SHP77 treated with DMSO at 0.1 percent for 48 hours (cell line): ENCODE measurements around the gene DDA1.

ENCODE experiments used
- DNase-seq: peaks from one replicate; lab custom pipeline; 2025; lab: John Stamatoyannopoulos, UW

DDA1 gene

DNA sequence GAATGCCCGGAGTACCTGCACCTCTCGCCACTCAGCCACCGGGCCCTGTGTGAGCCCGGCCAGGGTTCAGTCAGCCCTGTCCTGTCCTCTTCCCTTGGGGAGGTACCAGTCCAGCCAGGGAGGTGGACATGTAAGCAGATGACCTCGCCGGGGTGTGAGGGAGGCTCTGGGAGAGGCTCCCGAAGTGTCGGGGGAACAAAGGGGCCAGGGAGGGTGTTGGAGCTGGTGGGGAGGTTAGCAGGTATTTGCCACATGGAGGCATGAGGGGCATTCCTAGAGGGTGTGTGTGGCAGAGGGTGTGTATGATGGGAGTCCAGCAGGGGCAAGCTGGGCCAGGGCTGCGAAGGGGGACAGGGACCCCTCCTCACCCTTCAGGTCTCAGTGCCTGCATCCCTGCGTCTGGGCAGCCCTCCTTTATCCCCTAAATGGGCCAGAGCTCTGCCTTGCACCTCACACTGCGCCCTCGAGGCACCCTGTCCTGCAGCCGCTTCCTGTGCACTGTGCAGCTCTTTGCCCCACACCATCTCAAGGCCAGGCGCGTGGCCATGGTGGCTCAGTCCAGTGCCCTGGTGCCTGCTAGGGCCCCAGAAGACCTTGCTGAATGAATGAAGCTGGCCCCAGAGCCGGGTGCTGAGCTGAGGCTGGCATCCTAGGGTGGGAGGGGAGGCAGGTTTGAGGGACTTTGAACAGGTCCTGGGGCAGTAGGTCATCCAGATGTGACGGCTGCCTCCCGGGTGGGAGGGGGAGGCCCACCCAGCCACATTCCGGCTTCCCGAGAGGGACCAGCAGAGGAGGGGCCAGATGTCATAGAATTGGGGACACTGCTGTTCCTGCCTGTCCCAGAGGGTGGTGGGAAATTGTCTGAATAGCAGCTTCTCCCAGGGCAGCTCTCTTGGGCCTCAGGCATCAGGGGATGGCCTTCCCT, 3.1 kb downstream of the DDA1 start:
- DNase-seq = no peak

DNA sequence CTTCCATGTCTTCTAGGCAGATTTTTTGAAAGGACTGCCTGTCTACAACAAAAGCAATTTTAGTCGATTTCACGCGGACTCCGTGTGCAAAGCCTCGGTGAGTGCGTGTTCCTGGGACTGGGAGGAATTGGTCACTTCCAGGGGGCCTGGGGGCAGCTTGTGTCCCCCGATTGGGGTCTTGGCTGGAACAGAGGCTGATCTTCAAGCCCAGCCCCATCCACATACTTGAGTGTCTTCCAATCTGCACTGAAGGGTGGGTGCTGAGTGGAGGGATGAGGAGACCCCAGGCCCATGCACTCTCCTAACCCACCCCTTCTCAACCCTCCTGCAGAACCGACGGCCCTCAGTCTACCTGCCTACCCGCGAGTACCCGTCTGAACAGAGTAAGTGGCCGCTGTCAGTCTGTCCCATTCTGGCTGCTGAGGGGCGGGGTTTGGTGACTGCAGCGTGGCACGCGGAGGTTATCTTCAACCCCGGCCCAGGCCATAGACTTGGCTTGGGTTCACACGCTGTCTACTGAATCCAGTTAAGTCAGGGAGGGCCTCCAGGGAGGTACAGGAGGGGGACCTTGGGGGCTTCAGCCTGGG, 4.7 kb downstream of the DDA1 start:
- no peak for DNase-seq

DNA sequence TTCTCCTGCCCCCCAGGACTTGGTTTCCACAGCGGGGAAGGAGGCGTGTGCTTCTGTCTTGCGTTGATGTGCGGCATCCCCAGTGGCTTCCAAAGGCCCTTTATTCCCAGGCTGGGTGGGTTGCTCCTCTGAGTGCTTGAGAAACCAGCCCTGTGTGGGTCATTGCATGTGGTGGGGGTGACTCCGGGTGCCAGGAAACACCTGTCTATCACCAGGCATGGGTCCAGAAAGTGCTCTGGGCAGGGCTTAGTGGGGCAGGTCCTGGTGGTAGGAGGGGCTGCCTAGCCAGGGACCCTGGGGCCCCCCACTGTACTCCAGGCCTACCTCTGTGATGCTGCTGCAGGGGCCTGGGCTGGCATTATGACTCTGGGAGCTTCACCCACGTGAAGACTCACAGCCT, 9.6 kb downstream of the DDA1 start:
- DNase-seq = no peak

DNA sequence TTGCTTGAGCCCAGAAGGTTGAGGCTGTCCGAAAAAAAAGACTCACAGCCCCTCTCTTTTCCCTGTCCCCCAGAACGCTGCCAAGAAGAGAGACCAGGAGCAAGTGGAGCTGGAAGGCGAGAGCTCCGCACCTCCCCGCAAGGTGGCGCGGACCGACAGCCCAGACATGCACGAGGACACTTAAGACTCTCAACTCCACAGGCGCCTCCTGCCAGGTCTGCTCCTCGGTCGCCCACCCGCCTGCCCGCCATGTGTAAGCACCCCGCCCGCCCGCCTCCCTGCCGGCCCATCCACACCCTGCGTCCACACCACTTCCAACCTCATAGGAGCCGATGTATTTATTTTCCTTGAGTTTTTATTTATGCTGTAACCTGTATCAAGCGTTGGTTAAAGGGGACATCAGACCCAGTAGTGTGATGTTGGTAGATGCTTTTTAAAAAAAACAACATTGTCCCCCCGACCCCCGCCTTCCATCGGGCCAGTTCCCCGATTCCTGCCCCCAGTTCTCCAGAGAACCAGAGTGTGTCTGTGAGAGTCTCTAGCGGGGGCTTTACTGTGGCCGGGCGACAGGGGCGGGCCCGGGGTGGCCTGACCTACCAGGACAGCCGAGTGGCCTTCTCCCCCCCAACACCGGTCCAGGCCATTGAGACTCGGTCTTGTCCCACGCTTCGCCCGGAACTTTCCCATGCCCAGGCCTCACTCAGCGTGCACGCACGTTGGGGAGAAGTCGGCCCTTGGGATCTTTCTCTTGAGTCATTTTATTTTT, 10.3 kb downstream of the DDA1 start:
- DNase-seq = no peak

DNA sequence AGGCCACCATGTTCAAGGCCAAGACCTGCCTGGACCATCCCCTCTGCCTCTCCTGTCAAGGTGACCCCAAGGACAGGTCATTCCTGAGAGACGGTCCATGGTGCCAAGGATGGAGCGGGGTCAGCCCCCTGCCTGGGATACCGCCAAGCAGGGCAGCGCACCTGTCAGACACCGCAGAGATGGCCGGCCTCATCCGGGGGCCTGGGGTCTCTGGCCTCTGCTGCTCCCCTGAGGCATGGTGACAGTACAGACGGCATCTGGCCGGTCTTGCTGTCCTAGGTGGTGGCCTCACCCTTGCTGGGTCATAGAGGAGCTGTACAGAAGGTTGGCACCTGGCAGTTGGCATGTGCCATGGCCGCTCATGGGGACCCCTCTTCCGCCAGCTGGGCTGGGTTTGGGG, 11.1 kb downstream of the DDA1 start:
- DNase-seq = no peak

DNA sequence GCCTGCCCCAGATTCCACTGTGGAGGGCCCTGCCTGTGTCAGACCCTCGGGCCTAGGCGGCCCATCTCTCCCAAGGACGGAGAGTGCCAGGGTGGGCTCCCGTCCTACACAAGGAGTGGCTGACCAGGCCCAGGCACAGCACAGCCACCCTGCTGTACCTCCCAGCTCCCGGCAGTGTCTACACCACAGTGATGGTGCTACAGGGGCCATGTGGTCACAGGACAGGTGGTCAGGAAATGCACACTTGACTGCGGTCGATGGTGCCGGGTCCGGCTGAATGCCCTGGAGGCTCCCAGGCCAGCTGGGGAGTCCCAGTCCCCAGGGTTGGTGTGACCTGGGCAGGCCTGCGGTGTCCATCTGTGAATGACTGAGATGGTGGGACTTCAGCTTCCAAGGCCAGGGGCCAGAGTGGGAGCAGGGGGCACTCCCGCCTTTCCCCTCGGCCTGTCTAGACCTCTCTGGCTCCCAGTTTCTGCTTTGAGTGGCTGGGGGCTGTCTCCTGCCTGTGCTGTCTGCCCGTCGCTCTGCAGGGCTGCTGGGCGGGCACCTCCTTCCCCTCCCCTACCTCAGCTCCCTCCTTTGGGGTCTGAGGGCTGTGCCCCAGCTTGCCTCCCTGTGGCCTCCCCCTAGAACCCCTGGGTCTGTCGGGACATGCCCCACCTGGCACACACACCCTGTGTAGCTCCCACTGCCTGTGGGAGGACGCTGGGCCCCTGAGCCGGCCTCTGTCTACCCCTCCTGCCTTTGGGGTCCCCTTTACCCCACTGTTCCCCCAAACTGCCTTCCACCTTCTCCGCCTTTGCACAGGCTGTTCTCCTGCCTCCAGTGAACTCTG, 12.5 kb downstream of the DDA1 start:
- no peak for DNase-seq

DNA sequence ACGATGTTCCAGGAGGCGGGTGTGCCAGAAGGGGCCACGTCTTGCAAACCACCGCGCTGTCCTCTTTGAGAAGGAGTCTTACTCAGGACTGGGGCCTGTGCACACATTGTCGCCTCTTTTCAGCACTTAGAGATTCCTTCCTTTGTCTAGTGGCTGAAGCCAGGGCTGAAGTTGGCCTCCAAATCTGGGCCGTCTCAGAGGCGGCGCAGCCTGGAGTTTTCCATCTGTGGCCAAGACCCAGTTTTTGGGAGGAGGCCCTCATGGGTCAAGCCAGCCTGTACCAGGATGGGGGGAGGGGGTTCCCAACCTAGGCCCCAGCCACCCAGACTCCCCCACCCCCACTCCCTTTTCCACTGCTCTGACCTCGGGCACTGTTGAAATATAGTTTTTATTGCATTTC, 13.5 kb downstream of the DDA1 start:
- DNase-seq = no peak

DNA sequence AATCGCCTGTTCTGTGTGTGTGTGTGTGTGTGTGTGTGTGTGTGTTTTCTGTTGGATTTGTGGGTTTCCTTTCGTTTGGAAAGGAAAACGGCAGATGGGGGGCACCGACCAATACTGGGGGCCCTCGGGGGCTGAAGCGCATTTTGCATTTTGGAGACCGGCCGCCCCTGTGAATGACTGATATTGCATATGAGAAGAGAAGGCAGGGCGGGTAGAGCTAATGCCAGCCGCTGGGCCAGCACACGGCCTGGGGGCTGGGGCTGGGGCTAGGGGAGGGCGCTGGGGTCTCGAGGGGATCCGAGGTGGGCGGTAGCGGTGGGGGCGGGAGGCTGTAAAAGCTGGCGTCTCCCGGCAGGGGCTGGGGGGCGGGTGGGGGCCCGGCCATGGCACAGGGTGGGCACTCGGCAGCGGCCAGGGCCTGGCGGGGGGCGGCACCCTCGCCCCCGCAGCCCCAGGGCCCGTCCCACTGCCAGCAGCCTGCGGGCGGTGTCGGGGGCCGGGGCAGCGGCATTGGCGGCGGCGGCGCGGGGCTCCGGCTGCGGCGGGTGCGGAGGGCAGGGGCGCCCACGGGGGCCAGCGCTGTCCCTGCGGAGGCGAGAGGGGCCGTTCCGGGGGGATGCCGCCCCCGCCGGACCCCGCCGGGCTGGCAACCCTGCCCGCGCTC, 14.1 kb downstream of the DDA1 start:
- DNase-seq = no peak

DNA sequence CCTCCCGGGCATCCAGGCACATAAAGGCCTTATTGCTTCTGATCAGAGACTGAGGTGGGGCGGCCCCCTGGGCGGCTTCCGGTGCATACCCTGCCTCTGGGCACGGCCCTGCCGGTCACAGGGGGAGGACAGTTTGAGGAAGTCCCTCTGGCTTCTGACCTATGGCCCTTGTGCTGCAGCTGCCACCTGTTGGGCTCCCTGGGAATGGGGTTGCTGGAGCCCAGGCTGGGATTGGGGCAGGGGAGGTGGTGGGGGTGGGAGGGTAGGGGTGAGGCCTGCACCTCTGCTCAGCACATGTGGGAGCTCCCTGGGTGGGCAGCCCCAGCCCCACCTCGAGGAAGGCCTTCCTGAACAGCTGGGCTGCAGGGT, 14.6 kb downstream of the DDA1 start:
- no peak for DNase-seq

DNA sequence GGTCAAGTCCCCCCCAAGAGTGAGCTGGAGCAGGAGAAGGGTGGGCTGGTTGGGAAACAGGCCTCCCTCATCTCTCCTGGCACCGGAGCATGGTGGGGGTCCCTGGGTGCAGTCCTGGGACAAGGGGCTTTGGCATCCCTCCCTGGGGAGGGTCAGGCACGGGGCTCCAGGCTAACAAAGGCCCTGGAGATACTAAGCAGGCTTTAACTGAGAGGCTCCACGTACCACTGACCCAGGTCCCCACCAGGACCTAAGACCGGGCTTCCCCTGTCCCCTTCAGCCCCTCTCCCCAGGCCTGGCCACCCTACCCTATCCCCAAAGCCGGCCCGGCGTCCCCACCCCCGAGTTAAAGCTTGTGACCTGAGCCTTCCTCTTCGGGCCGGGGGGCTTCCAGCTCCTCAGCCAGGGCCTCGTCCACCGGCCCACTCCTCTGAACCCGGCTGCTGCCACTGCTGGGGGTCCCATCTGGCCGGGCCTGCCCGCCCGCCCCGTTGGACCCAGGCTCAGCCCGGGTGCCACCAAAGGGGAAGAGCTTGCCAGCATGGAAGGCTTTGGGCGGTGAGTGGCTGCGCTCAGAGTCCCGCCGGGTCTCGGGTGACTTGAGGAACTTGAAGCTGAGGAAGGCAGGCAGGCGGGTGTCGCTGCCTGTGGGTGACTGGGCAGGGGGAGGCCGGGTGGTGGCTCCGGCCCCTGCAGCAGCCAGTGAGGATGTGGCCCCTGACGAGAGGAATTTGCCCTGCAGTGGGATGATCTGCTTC, 15.2 kb downstream of the DDA1 start:
- no peak for DNase-seq

DNA sequence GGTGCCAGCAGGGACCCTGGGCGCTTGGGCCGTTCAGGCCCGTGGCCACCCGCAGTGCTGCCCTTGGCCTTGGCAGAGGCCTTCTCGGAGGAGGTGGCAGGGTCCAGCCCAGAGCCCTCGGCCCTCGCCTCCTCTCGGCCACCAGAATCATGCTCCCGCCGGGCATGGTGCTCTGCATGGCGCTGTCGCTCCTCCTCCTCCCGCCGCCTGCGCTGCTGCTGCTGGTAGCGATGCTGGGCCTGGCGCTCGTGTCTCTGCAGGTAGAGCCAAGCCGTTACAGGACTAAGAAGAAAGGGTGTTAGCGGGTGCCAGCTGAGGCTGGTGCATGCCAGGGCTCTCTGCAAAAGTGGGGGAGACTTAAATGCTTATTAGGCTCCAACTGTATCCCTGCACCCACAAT, 15.8 kb downstream of the DDA1 start:
- no peak for DNase-seq

DNA sequence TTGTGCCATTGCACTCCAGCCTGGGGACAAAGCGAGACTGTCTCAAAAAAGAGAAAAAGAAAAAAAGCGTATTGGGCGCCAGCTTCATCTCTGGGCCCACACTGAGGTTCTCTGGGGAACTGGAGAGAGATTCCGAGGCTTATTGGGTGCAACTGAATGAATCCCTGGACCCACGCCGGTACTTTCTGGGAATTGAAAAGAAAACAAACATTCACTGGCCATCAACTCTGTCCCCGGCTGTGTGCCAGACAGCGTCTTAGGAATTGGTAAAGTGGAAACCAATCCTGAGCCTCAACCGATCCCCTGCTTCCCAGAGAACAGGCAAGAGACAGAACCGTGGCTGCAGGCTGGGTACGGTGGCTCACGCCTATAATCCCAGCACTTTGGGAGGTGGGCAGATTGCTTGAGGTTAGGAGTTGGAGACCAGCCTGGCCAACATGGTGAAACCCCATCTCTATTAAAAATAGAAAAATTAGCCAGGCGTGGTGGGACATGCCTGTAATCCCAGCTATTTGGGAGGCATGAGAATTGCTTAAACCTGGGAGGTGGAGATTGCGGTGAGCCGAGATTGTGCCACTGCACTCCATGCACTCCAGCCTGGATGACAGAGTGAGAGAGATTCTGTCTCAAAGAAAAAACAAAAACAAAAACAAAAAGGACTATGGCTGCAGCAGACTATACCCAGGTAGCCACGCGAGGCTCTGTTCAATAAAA, 16.7 kb downstream of the DDA1 start:
- no peak for DNase-seq

DNA sequence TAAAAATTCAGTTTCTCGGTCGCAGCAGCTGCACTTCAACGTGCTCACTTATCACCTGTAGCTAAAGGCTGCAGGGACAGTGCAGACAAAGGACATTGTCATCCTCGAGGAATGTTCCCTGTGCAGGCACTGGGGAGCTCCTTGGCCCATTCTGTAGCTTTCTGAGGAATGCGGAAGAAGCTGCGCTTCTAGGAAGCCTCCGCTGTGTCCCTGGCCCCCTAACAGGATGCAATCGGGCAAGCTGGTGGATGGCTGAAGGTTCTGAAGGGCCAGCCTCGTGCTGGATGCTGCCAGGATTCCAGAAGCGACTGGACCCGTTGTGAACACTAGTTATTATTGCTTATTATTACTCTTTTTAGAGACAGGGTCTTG, 17.2 kb downstream of the DDA1 start:
- DNase-seq = no peak

DNA sequence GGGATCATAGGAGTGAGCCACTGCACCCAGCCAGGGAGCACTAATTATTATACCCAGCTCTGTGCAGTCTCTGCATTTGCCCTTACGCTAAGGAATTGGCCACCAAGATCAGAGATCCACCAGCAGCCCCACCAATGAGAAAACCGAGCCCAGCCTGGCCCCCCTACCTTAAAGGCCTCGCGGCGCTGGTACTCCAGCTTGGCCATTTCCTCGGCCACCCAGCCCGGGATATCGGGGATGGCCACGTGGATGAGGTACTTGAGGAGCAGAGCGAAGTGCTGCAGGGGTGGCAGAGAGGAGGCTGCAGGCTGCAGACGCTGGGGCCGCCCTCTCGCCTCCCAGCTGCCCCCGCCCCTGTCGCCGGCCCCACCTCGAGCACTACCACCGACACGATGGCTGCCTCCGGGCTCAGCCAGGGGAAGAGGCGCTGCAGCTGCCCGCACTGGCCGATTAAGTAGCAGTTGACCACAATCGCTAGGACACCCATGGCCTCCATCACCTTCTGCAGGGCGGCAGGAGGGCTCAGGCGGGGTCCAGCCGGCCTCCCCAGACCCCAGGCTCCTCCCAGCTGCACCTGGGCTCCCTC, 17.8 kb downstream of the DDA1 start:
- DNase-seq = no peak

DNA sequence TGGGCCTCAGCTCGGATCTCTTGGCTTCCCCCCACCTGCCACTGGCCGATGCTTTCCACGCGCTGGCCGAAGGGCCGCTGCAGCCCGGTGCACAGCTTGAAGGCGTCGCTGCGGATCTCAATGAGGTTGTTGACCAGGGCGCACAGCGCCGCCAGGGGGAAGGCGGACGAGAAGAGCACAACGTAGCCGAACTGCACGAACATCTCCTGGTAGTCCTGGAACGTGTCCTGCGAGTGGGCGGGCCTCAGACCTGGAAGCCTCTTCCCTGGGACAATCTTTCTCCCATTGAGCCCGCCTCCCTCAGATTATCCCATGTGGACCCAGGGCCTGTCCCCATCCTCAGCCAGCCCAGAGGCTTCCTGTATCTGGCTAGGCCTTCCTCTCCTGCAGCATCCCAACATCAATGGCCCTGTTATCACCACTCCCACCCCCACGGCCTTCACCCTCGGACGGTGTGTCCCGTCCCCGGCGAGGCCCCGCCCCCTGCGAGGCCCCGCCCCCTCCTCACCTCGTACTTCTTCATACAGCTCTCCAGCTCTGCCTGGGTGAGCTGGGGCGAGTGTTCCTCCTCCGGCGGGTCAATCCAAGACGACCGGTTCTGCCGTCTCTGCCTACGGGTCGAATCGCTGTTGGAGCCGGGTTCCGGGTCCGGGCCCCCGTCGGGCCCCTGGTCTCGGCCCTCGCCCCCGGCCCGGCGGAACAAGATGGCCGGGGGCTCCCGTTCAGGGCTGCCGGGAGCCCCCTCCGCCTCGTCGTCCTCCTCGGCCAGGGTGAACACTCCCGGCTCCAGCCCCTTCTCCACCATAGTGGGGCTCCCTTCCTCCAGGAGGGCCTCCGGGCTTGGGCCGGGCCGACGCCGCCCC, 18.5 kb downstream of the DDA1 start:
- DNase-seq = no peak

DNA sequence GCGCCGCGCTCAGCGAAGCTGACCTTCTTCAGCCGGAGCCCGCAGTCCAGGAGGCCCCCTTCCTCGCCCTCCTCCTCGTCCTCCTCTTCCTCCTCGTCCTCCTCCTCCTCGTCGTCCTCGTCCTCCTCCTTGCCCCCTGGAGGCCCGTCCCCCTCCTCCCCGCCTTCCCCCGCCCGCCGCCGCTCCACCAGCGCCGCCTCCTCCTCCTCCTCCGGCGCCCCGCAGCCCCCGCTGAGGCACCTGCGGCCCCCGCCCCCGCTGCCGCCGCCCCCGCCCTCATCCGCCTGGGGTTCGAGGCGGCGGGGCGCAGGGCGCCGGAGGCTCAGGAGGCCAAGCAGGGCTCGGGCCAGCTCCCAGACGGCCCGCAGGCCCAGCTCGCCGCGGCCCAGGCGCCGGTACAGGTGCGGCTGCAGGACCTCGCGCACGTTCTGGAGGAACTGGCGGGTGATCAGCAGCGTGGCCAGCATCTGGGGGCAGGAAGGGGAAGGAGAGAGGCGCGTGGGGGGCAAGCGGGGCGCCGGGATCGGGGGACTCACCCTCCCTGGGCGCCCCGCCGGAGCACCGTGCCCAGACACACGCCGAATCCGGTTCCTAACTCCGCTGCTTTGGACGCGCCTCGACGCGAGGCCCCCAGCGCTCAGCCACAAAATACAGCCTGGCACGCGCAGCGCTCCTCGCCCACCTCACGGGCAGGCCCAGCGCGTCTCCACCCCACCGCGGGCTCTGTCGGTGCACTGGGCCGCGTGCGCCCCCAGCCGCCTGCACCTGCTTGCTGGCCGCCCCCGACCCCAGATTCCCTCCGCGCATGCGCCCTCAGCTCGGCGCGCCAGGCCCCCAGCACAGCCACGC, 19.4 kb downstream of the DDA1 start:
- no peak for DNase-seq

DNA sequence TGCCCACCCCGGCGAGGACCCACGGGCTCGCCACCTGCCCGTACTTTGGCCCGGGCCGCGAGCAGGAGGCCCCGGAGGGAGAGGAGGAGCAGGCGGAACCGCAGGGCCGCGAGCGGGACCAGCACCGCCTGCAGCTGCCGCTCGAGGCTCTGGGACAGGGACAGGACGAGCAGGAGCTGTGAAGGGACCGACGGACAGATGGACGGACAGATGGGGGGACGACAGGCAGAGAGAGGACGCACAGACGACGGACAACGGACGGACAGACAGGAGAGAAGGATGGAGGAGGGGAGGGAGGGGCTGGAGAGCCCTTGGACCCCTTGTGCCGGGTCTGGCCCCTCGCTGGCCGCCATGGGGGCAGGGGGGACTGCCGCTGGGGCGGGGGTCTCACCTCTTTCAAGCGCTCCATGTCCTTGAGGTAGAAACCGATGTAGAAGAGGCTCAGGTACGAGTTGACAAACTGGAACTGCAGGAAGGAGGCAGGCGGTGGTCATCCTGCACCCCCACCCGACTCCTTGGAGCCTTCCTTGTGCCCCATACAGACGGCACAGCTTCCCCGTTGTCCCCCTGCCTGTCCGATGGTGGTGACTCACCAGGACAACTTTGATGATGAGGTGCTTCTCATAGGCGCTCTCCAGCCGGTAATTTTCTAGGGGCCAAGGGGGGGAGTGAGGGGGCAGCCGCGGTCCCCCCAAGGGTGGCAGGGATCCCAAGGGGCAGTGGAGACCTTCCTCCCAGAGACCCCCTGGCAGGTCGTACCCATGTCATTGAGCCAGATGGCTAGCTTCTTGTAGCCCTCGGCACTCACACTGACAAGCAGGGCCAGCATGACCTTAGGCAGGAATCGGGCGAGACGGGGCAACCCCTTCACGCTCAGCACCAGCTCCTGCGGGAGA, 20.3 kb downstream of the DDA1 start:
- no peak for DNase-seq
